GM19035 (cell line): ENCODE measurements around the gene NR2C2.

Experiments used
- ATAC-seq: cut with Tn5 transposase; IDR thresholded peaks from one replicate; pipeline ENCODE4 v1.9.1; 2021; ENCODE audit not compliant: unreplicated experiment

Gene NR2C2

GRCh38 chr3:15015456-15015855, 68.1 kb downstream of the NR2C2 start:
- no peak for ATAC-seq

DNA sequence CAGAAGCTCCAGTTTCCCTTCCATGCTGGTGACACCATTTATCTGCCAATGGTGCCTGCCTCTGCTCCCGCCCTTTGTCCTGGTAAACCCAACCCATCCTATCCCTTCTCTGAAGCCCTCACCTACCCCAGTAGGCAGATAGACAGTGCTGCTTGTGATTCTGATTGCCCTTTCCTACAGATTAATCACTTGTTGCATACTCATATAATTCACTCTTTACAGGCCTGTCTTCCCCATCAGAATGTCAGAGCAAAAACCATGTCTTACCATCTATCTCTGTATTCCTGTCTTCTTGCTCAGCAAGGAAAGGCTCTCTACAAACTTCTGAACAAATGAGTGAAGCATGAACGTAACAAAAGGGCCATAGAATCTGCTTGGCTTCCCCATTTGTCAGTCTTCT, 69.8 kb downstream of the NR2C2 start:
- no peak for ATAC-seq

DNA sequence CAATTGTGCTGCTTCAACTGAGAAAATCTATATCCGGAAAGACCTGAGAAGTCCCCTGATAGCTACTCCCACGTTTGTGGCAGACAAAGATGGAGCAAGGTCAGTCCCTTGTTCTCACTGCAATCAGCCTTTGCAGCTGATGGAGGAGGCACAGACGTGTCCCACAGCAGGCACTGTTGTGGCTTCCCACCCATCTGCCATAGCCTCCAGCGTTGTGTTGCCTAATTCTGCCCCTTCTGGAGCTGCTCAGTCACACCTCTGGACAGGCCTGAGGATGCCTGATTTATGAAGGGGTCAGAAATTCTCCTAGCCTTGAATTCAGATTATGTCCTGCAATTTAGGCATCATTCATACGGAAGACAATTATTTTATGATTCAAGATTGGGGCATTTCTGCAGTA, 75.9 kb downstream of the NR2C2 start:
- no peak for ATAC-seq

DNA sequence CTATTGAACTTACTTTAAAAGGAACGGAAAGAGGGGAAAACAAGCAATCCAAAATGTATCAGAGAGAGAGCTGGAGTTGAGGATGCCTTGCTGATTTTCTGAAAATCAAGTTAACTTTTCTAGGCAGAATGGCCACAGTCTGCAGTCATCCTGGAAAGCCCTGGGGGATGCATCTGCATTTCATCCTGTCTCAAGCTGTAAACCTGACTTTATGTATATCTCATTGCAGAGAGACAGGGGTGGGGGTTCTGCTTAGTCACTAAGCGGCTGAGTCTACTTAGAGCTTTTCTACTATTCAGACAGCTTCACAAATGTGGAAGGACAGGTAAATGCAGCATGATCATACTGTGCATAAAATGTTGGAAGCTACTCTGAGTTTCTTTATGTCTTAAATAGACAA, 76.3 kb downstream of the NR2C2 start:
- no peak for ATAC-seq

- no peak for ATAC-seq
Observed at GRCh38 chr3:15029625-15030024, 82.2 kb downstream of the NR2C2 start.

GRCh38 chr3:15032650-15033049, 85.3 kb downstream of the NR2C2 start:
- ATAC-seq, result no peak

DNA sequence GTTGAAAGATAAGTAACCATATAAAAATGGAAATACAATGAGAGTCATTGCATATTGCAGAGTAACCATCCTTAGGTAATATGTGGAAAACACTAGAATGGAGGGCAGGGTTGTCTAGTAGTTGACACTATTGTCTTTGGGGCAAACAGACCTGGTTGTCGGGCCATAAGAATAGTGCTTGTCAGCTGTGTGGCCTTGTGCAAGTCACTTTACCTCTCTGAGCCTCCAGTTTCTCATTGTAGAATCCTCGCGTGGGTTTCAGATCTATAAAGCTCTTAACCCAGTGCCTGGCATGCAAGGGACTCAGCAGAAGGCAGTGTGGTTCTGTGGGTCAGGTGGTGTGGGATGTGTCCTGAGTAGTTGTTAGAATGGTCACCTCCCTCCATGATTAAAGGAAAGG, 85.7 kb downstream of the NR2C2 start:
- ATAC-seq, result no peak

- no peak for ATAC-seq
Observed at GRCh38 chr3:15038306-15038705, 90.9 kb downstream of the NR2C2 start.

DNA sequence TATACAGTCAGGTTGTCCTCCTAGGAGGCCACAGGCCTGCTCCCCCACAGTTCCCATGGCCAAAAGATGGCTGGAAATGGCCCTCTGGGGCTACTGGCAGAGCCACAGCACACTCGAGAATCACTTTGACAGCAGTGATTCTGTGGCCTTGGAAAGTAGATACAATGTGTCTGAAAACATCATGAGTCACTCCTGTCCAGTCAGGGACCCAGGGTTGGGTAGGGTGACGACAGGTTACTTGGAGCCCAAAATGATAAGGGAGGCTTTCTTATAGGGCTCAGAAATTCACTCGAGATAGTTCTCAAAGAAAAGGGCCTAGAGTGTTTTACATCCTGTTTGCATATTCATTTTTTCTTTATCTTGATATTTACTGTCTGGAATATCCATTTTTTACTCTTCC, 93.5 kb downstream of the NR2C2 start:
- no peak for ATAC-seq

DNA sequence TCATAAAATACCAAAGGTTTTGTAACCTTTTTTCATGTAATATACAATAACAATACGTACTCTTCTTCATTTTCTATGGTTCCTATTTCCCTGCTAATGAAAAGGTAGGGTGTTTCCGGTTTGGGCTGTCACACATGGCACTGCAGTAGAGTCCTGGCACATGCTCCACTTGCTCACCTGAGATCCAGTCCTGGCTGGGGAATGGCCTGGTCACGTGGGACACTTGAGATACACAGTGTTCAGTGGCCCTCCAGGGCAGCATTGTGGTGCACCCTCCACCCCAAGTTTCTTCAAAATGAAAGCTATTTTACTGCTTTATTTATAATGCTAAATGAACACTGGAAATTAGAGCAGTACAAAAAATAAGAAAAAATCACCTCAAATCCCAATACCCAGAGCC, 94.6 kb downstream of the NR2C2 start:
- ATAC-seq, result no peak

- no peak for ATAC-seq
Observed at GRCh38 chr3:15042936-15043335, 95.6 kb downstream of the NR2C2 start.

- no peak for ATAC-seq
Observed at GRCh38 chr3:15043408-15044171, 96.2 kb downstream of the NR2C2 start.

- ATAC-seq, result no peak
Observed at GRCh38 chr3:15044326-15044725, 96.9 kb downstream of the NR2C2 start.

GRCh38 chr3:15045667-15046066, 98.3 kb downstream of the NR2C2 start:
- no peak for ATAC-seq

- ATAC-seq, result no peak
Observed at GRCh38 chr3:15049584-15049983, 102.2 kb downstream of the NR2C2 start.

DNA sequence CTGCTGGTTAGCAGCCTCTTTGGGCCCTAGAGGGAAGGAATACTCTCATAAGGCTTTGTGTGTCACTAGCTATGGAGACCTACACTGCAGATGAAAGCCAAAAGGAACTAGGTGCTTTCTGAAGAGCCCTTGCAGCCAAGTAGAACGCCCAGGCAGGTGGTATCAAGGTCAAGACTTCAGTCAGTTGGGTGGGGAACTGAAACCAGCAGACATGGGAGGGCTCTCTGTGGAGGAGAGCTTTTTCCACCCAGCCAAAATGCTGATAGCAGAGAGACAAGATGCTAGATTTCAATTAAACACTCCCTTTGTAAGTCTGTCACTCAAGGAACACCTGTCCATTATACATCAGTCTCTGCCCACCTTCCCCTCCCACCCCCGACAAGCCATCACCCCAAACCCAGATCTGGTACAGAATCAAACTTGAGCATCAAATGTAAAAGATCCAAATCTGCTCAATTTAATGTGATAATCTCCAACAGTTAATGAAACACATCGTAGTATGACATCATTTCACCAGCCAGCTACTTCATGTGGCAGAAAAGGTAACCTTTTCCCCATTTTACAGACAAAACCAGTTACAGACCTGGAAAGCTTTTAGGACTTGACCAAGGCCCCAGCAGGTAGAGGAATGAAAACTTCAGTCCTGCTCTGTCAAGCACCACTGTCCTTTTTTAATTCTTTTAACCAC, 103.2 kb downstream of the NR2C2 start:
- peak; percentile 76 for ATAC-seq

- ATAC-seq, result peak; percentile 57
Observed at GRCh38 chr3:15051531-15051930, 104.1 kb downstream of the NR2C2 start.

- ATAC-seq, result no peak
Observed at GRCh38 chr3:15052335-15053242, 105.2 kb downstream of the NR2C2 start.

DNA sequence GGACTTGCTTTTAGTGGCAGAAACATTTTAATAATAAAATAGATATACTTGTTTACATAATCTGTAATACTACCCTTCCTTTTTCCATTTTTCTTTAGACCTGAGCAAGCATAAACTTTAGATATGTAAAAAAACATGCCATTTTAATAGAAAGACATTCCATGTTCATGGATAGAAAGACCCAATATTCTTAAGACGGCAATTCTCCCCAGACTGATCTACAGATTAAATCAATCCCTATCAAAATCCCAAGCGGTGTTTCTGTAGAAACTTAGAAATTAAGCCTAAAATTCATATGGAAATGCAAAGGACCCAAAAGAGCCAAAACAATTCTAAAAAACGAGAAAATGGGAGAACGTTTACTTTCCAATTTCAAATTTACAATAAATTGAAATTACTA, 106.2 kb downstream of the NR2C2 start:
- ATAC-seq, result no peak

DNA sequence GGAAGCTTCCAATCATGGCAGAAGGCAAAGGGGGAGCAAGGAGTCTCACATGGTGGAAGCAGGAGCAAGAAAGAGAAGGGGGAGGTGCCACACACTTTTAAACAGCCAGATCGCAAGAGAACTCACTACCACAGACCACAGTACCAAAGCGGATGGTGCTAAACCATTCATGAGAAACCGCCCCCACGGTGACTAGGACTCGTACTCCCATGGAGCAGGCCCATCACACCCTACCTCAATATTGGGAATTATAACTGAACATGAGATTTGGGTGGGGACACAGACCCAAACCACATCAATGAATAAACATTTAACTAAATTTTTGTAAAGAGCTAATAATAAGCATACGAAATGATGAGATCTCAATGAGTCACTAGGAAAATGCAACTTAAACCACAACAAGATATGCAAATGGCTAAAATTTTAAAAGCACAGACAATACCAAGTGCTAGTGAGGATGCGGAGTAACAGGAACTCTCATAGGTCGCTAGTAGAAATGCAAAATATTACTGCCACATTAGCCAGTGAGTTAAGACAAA, 107.7 kb downstream of the NR2C2 start:
- ATAC-seq, result peak; percentile 43

DNA sequence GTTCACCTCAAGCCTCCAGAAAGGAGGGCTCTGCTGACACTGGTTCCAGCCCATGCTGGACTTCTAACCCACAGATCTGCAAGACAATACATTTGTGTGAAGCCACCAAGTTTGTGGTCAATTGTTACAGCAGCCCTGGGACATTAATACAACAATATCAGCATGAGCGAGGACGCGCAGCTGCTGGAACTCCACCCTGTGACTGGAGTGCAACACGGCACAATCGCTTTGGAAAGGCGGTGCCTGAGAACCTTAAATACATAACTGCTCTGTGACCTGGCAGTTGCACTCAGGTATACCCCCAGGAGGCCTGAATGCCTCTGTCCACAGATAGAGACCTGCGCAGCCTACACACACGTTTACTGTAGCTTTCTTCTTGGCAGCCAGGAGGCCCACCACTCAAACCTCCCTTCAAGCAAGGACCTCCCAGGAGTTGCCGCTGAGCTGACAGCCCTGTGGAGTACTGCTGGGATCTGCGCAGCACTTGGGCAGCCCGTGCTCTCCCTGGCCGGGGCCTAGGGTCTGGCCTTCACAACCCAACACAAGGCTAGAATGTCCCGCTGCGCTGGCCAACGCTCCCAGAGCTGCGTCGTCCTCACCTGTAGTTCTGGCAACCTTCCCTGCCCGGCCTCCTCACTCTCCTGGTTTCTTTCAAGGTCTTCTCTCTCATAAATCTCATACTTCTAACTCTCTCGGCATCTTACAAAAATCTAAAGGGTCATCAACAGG, 109.5 kb downstream of the NR2C2 start:
- ATAC-seq, result no peak
